HepG2 (cell line): ENCODE measurements around the gene FOCAD. TPM values are rescaled to one million over a fixed set of nuclear protein-coding genes. Genes with fewer than 3 reads are reported as not detected.

Source experiments
- ATAC-seq: fragments of 200-7000 bp; cut with Tn5 transposase; 3 replicates; pipeline ENCODE4 v1.9.1; 2020; ENCODE audit warnings: mild to moderate bottlenecking, moderate library complexity
- BruUV-seq: library from RNA; stranded (reverse); fragments of 400-500 nt; replicated peaks from 2 replicates; lab custom pipeline; 2021; lab: Mats Ljungman, UMichigan
- CTCF ChIA-PET: fragments of 300-600 bp; formaldehyde crosslinking; extraction: SDS; loops from one replicate; lab custom pipeline; 2021; ENCODE audit warnings: low total read pairs, inconsistent platforms, low intra/inter-chr PET ratio; lab: Yijun Ruan, JAX
- POLR2A ChIA-PET: fragments of 350-600 bp; sonication (Branson Sonifier 250); formaldehyde crosslinking; loops from one replicate; lab custom pipeline; 2020; ENCODE audit warnings: antibody characterized with exemption, inconsistent platforms; lab: Yijun Ruan, JAX
- DNase-seq: peaks from one replicate; pipeline ENCODE4 v3.0.0-alpha.2; 2015; ENCODE audit warnings: low spot score
- FAIRE-seq: peaks from 3 replicates; lab custom pipeline; 2011; peaks lifted over from hg19 to GRCh38; lab: Jason Lieb, UNC
- H2AFZ ChIP-seq: one replicate; pipeline ENCODE4 v1.6.1; 2011; ENCODE audit warnings: low read length, inconsistent platforms
- H3K27ac ChIP-seq: fragments of 300-600 bp; 3 replicates; pipeline ENCODE4 v1.8.0; 2011; ENCODE audit warnings: mixed run types, mild to moderate bottlenecking, mixed read lengths, low read length, inconsistent platforms; ENCODE audit not compliant: insufficient read depth; ENCODE audit errors: extremely low read length
- H3K27me3 ChIP-seq, 2 experiments: fragments of 200-600 bp in 1 of 2; 2 replicates in 1 of 2; 3 replicates in 1 of 2; pipeline versions ENCODE4 v1.6.0 to v1.8.0; 2011; ENCODE audit warnings: low read length in 2 of 2, mild to moderate bottlenecking in 2 of 2, moderate library complexity in 2 of 2, inconsistent platforms in 1 of 2; ENCODE audit not compliant: insufficient read depth in 2 of 2, control insufficient read depth in 1 of 2
- H3K36me3 ChIP-seq, 2 experiments: fragments of 200-600 bp in 1 of 2; replicated peaks in 1 of 2; 2 replicates in 1 of 2; 3 replicates in 1 of 2; pipeline versions ENCODE4 v1.5.1 to v1.8.0; 2011; ENCODE audit warnings: low read length in 2 of 2, inconsistent platforms in 1 of 2; ENCODE audit not compliant: insufficient read depth in 2 of 2, control insufficient read depth in 1 of 2
- H3K4me1 ChIP-seq: 2 replicates; pipeline ENCODE4 v1.5.1; 2012; ENCODE audit warnings: low read length, inconsistent platforms; ENCODE audit not compliant: insufficient read depth
- H3K4me2 ChIP-seq: 2 replicates; pipeline ENCODE4 v1.6.0; 2011; ENCODE audit warnings: low read depth, low read length, inconsistent platforms
- H3K4me3 ChIP-seq, 3 experiments: fragments of 200-600 bp in 1 of 3; sonication (generic), shearing (Covaris generic) in 1 of 3; replicated peaks in 1 of 3; 2 replicates each; pipeline ENCODE4 v1.5.1; 2011 to 2016; ENCODE audit warnings: low read length in 3 of 3, inconsistent platforms in 2 of 3, low read depth in 2 of 3, mild to moderate bottlenecking in 2 of 3, control low read depth in 1 of 3, mixed read lengths in 1 of 3; ENCODE audit not compliant: insufficient read depth in 1 of 3
- H3K79me2 ChIP-seq: one replicate; pipeline ENCODE4 v1.6.1; 2011; ENCODE audit warnings: low read length, inconsistent platforms; ENCODE audit not compliant: insufficient read depth
- H3K9ac ChIP-seq: 2 replicates; pipeline ENCODE4 v1.6.0; 2011; ENCODE audit warnings: mild to moderate bottlenecking, low read depth, low read length, inconsistent platforms; ENCODE audit not compliant: insufficient read depth
- H3K9me3 ChIP-seq: 2 replicates; pipeline ENCODE4 v1.5.1; 2012; ENCODE audit warnings: mild to moderate bottlenecking, low read length
- H4K20me1 ChIP-seq: 2 replicates; pipeline ENCODE4 v1.6.0; 2011; ENCODE audit warnings: inconsistent platforms, mild to moderate bottlenecking, low read length, moderate library complexity; ENCODE audit not compliant: insufficient read depth
- BATF2 ChIP-seq: sonication (generic); formaldehyde crosslinking; IDR thresholded peaks from 2 replicates; pipeline ENCODE4 v1.8.0; 2022; ENCODE audit warnings: mild to moderate bottlenecking, missing genetic modification reagents, moderate library complexity
- KLF15 ChIP-seq: sonication (generic); formaldehyde crosslinking; IDR thresholded peaks from 2 replicates; pipeline ENCODE4 v1.8.1; 2023; ENCODE audit warnings: borderline replicate concordance, mild to moderate bottlenecking, inconsistent platforms, missing genetic modification reagents, mixed read lengths
- PHB2 ChIP-seq: fragments of 450-650 bp; IDR thresholded peaks from 2 replicates; pipeline ENCODE4 v1.6.1; 2018; ENCODE audit not compliant: partially characterized antibody
- POLR2AphosphoS5 ChIP-seq: IDR thresholded peaks from 2 replicates; pipeline ENCODE4 v1.6.1; 2012; ENCODE audit warnings: low read depth, low read length
- RORA ChIP-seq: sonication (generic); formaldehyde crosslinking; IDR thresholded peaks from 2 replicates; pipeline ENCODE4 v1.5.0; 2020; ENCODE audit warnings: mild to moderate bottlenecking, missing genetic modification reagents, moderate library complexity
- ZNF275 ChIP-seq: sonication (generic); formaldehyde crosslinking; IDR thresholded peaks from 2 replicates; pipeline ENCODE4 v1.8.0; 2022; ENCODE audit warnings: missing genetic modification reagents, mild to moderate bottlenecking, inconsistent platforms, borderline replicate concordance
- ZNF30 ChIP-seq: sonication (generic); formaldehyde crosslinking; IDR thresholded peaks from 2 replicates; pipeline ENCODE4 v1.5.0; 2020; ENCODE audit warnings: mild to moderate bottlenecking, missing genetic modification reagents
- ZNF556 ChIP-seq: sonication (generic); formaldehyde crosslinking; IDR thresholded peaks from 2 replicates; pipeline ENCODE4 v1.4.0; 2020; ENCODE audit warnings: mild to moderate bottlenecking, missing genetic modification reagents, borderline replicate concordance
- ZNF83 ChIP-seq: sonication (generic); formaldehyde crosslinking; IDR thresholded peaks from 2 replicates; pipeline ENCODE4 v1.4.0; 2020; ENCODE audit warnings: missing genetic modification reagents, mild to moderate bottlenecking, borderline replicate concordance
- ZUFSP ChIP-seq: sonication (generic); formaldehyde crosslinking; IDR thresholded peaks from 2 replicates; pipeline ENCODE4 v1.9.0; 2021; ENCODE audit warnings: missing genetic modification reagents, mild to moderate bottlenecking, borderline replicate concordance
- WGBS: methylation state at CpG from one replicate; pipeline ENCODE4 v1.1.6; 2017; ENCODE audit warnings: low lambda C conversion rate; 5-methylcytosine and 5-hydroxymethylcytosine counted together
- in situ Hi-C: cut with HindIII; loops from 2 replicates; pipeline ENCODE4 v1.10.0; 2017; ENCODE audit warnings: low pct_unique_long_range_greater_than_20kb; ENCODE audit not compliant: extremely low pct_ligation_motif_present
- intact Hi-C: fragments of 100-400 bp; cut with micrococcal nuclease; formaldehyde crosslinking; loops from one replicate; pipeline ENCODE4 v1.10.0; 2022; ENCODE audit not compliant: unreplicated experiment
- polyA plus RNA-seq, 8 experiments: library from polyadenylated mRNA; depleted of rRNA in 3 of 8; stranded (reverse) in 7 of 8; unstranded in 1 of 8; fragments of >200 nt; fragmentation: Illumina TruSeq in 4 of 8; extraction: Trizol in 4 of 8; gene quantifications; 2 replicates each; pipeline versions ENCODE4 v1.2.1 to v1.2.3, GENCODE V29; 2011 to 2016; ENCODE audit warnings: low read depth in 4 of 8, missing spikeins in 1 of 8, mixed read lengths in 1 of 8; ENCODE audit not compliant: insufficient read depth in 1 of 8
- total RNA-seq, 5 experiments: library from RNA; depleted of rRNA; stranded (reverse); fragments of >200 nt; fragmentation: Illumina TruSeq; extraction: Trizol; gene quantifications; 2 replicates each; pipeline ENCODE4 v1.2.3, GENCODE V29; 2016; ENCODE audit warnings: low read depth in 1 of 5

The FOCAD gene
- total and polyA plus RNA-seq, 2 of the 13 experiments (the other 11 are each of a cell fraction or from before 2014, with no cell fraction given), result 18.0 to 31.1 TPM

GRCh38 chr9:20646656-20647055 is 37.4 kb upstream of the FOCAD start:
- CTCF ChIA-PET, result no interaction called here
- BruUV-seq, result no TSS peak
- Histone ChIP-seq H4K20me1 (no peaks in the 10 kb centered on the region), H3K27me3 (0 out of 5 replicates have a peak, but pooled peaks cover 0 to 4% of the 10 kb centered on the region in 2 experiments), H3K4me3 (no peak overlapping the region), H3K36me3 (no peaks in the 10 kb centered on the region), H3K27ac (no peak overlapping the region), H3K4me2 (no peak overlapping the region), H3K4me1 (peaks cover 8% of the 10 kb centered on the region), H3K9ac (no peak overlapping the region), H3K9me3 (no peaks in the 10 kb centered on the region), H3K79me2 (no peaks in the 10 kb centered on the region), H2AFZ (no peak overlapping the region)
- TF ChIP-seq KLF15 (CRISPR knock-in tag) (no peak), ZUFSP (CRISPR knock-in tag) (no peak), ZNF275 (CRISPR knock-in tag) (no peak), ZNF556 (CRISPR knock-in tag) (no peak), ZNF83 (CRISPR knock-in tag) (no peak), BATF2 (CRISPR knock-in tag) (no peak), PHB2 (no peak), POLR2AphosphoS5 (no peak), ZNF30 (CRISPR knock-in tag) (no peak), RORA (CRISPR knock-in tag) (no peak)
- in situ Hi-C loops (loop anchor here (25.0 kb wide), 1 partner anchor 709 kb away; no protein-coding TSS in a partner anchor), intact Hi-C loops (no loop called here)
- no peak for ATAC-seq
- 27% methylated on average over 3 of the region's 4 CpGs for WGBS
- no peak for DNase-seq
- no peak for FAIRE-seq
- POLR2A ChIA-PET, result no interaction called here
